BE2C (cell line): Measurements from ENCODE around the gene PHTF2.

Experiments used
- DNase-seq: peaks from one replicate; pipeline ENCODE4 v3.0.0-alpha.2; 2020
- H3K27me3 ChIP-seq: fragments of 250-450 bp; sonication (Bioruptor Pico); 2 replicates; pipeline ENCODE4 v1.5.1; 2020; ENCODE audit warnings: mild to moderate bottlenecking
- H3K36me3 ChIP-seq: fragments of 250-450 bp; sonication (Bioruptor Pico); 2 replicates; pipeline ENCODE4 v1.5.1; 2020; ENCODE audit warnings: mild to moderate bottlenecking
- H3K4me1 ChIP-seq: fragments of 250-450 bp; sonication (Bioruptor Pico); 2 replicates; pipeline ENCODE4 v1.5.1; 2020
- H3K4me3 ChIP-seq: 2 replicates; pipeline ENCODE4 v1.5.1; 2011; ENCODE audit warnings: low read depth, low read length
- H3K9me3 ChIP-seq: fragments of 250-450 bp; sonication (Bioruptor Pico); 2 replicates; pipeline ENCODE4 v1.5.1; 2020
- CTCF ChIP-seq: IDR thresholded peaks from 2 replicates; pipeline ENCODE4 v1.5.1; 2012; ENCODE audit warnings: mild to moderate bottlenecking, low read depth, low read length

Gene PHTF2

GRCh38 chr7:77935652-77936348, 137.2 kb downstream of the PHTF2 start:
- no peaks in the 10 kb centered on the region for H3K27me3 ChIP-seq
- no peak for DNase-seq
- H3K4me1 ChIP-seq = no peaks in the 10 kb centered on the region
- H3K36me3 ChIP-seq = no peaks in the 10 kb centered on the region
- TF ChIP-seq CTCF = no peak
- H3K9me3 ChIP-seq = no peaks in the 10 kb centered on the region
- H3K4me3 ChIP-seq = no peak overlapping the region

GRCh38 chr7:77940647-77941046, 142.1 kb downstream of the PHTF2 start:
- Histone ChIP-seq H3K4me1 (no peaks in the 10 kb centered on the region), H3K36me3 (no peaks in the 10 kb centered on the region; the same call in 1 of the 2 replicates), H3K4me3 (no peak overlapping the region), H3K9me3 (no peaks in the 10 kb centered on the region), H3K27me3 (no peaks in the 10 kb centered on the region)
- DNase-seq = peak; percentile 29
- TF ChIP-seq CTCF = peak; percentile 84

GRCh38 chr7:77942431-77942830, 143.9 kb downstream of the PHTF2 start:
- Histone ChIP-seq H3K9me3 (no peaks in the 10 kb centered on the region), H3K4me3 (no peak overlapping the region), H3K27me3 (no peaks in the 10 kb centered on the region), H3K4me1 (no peaks in the 10 kb centered on the region), H3K36me3 (no peaks in the 10 kb centered on the region; the same call in 1 of the 2 replicates)
- DNase-seq = no peak
- no peak for TF ChIP-seq CTCF

- Histone ChIP-seq H3K27me3 (no peaks in the 10 kb centered on the region), H3K4me3 (no peak overlapping the region), H3K9me3 (no peaks in the 10 kb centered on the region), H3K36me3 (no peaks in the 10 kb centered on the region; the same call in 1 of the 2 replicates), H3K4me1 (no peaks in the 10 kb centered on the region)
- TF ChIP-seq CTCF = no peak
- no peak for DNase-seq
Observed at GRCh38 chr7:77944183-77945182, 145.9 kb downstream of the PHTF2 start.

GRCh38 chr7:77950548-77950947, 152.0 kb downstream of the PHTF2 start:
- Histone ChIP-seq H3K27me3 (no peaks in the 10 kb centered on the region), H3K4me1 (no peaks in the 10 kb centered on the region), H3K36me3 (no peaks in the 10 kb centered on the region), H3K9me3 (no peaks in the 10 kb centered on the region), H3K4me3 (no peak overlapping the region)
- DNase-seq = no peak
- no peak for TF ChIP-seq CTCF
